ENCODE results near the gene IL17RC. TPM values are rescaled to one million over a fixed set of nuclear protein-coding genes. Genes with fewer than 3 reads are reported as not detected.
"Not testable (repeated sequence)": the region's sequence is repeated elsewhere in the genome, so short reads cannot be mapped to it uniquely, and the experiment has no call there.

The IL17RC gene
- total RNA-seq, 1 donor from 2014 or later: 36.0 TPM

GRCh38 chr3:9937486-9938238 is 20.8 kb downstream of the IL17RC start:
- intact Hi-C loops (cut with micrococcal nuclease): no loop called here
- ATAC-seq (no peak), DNase-seq (no peak)

- intact Hi-C loops (cut with micrococcal nuclease): no loop called here
- DNase-seq (no peak), ATAC-seq (no peak)
Measured at GRCh38 chr3:9938966-9939365, 22.1 kb downstream of the IL17RC start.

- intact Hi-C loops (cut with micrococcal nuclease); DNase-seq; ATAC-seq: not testable (repeated sequence)
Measured at GRCh38 chr3:9939906-9940305, 23.0 kb downstream of the IL17RC start.

GRCh38 chr3:9940746-9941145 is 23.8 kb downstream of the IL17RC start:
- ATAC-seq (no peak), DNase-seq (no peak)
- intact Hi-C loops (cut with micrococcal nuclease): no loop called here

- ATAC-seq (no peak), DNase-seq (no peak)
- intact Hi-C loops (cut with micrococcal nuclease): no loop called here
Measured at GRCh38 chr3:9942164-9942563, 25.3 kb downstream of the IL17RC start.

- intact Hi-C loops (cut with micrococcal nuclease): no loop called here
- no peak for DNase-seq
- no peak for ATAC-seq
Measured at GRCh38 chr3:9942934-9943690, 26.2 kb downstream of the IL17RC start.

GRCh38 chr3:9944271-9944670 is 27.4 kb downstream of the IL17RC start:
- intact Hi-C loops (cut with micrococcal nuclease): no loop called here
- DNase-seq (no peak), ATAC-seq (no peak)

- ATAC-seq (no peak), DNase-seq (no peak)
- intact Hi-C loops (cut with micrococcal nuclease): no loop called here
Measured at GRCh38 chr3:9945358-9945757, 28.5 kb downstream of the IL17RC start.

GRCh38 chr3:9946112-9947024 is 29.5 kb downstream of the IL17RC start:
- DNase-seq (peak; percentile 94), ATAC-seq (peak; percentile 90)
- intact Hi-C loops (cut with micrococcal nuclease): no loop called here

- ATAC-seq: peak; percentile 86
- intact Hi-C loops (cut with micrococcal nuclease): no loop called here
- peak; percentile 85 for DNase-seq
Measured at GRCh38 chr3:9947025-9947995, 30.4 kb downstream of the IL17RC start.

GRCh38 chr3:9948586-9948985 is 31.7 kb downstream of the IL17RC start:
- DNase-seq (no peak), ATAC-seq (no peak)
- intact Hi-C loops (cut with micrococcal nuclease): no loop called here

- intact Hi-C loops (cut with micrococcal nuclease): no loop called here
- DNase-seq (no peak), ATAC-seq (no peak)
Measured at GRCh38 chr3:9949115-9949514, 32.2 kb downstream of the IL17RC start.

GRCh38 chr3:9949626-9950025 is 32.7 kb downstream of the IL17RC start:
- intact Hi-C loops (cut with micrococcal nuclease): no loop called here
- no peak for ATAC-seq
- no peak for DNase-seq

- ATAC-seq: no peak
- no peak for DNase-seq
- intact Hi-C loops (cut with micrococcal nuclease): no loop called here
Measured at GRCh38 chr3:9951126-9951525, 34.2 kb downstream of the IL17RC start.

GRCh38 chr3:9951598-9951961 is 34.7 kb downstream of the IL17RC start:
- ATAC-seq: no peak
- intact Hi-C loops (cut with micrococcal nuclease): no loop called here
- no peak for DNase-seq

GRCh38 chr3:9951962-9952805 is 35.3 kb downstream of the IL17RC start, which contains the start of gene PRRT3:
Gene PRRT3 (minus strand): TSS chr3:9952408. CDS start chr3:9950115, 2,293 bp downstream.
- intact Hi-C loops (cut with micrococcal nuclease): no loop called here
- DNase-seq (peak; percentile 54), ATAC-seq (peak; percentile 44)

GRCh38 chr3:9955067-9955502 is 38.2 kb downstream of the IL17RC start:
- intact Hi-C loops (cut with micrococcal nuclease): no loop called here
- DNase-seq (no peak), ATAC-seq (no peak)
